Thyroid gland (tissue), 4 donors: ENCODE measurements around the gene ITFG1.
A peak's percentile ranks its signal among the peaks of the same experiment; 100 is the strongest.

ENCODE experiments used
- POLR2A ChIP-seq, 2 donors: fragments of 450-650 bp; IDR thresholded peaks; one replicate each; pipeline ENCODE4 v1.6.1; 2017; ENCODE audit warnings: antibody characterized with exemption in 2 of 2, mild to moderate bottlenecking in 2 of 2, moderate library complexity in 1 of 2
- TF ChIP-seq, protein P1 (sequence below), 6 experiments: fragments of 200-600 bp in 3 of 6; fragments of 450-650 bp in 3 of 6; sonication (generic) in 3 of 6; IDR thresholded peaks; one replicate each; pipeline ENCODE4 v1.5.1; 2016 to 2019; ENCODE audit warnings: antibody characterized with exemption in 6 of 6, mild to moderate bottlenecking in 2 of 6, inconsistent platforms in 1 of 6, moderate library complexity in 1 of 6

DNA sequence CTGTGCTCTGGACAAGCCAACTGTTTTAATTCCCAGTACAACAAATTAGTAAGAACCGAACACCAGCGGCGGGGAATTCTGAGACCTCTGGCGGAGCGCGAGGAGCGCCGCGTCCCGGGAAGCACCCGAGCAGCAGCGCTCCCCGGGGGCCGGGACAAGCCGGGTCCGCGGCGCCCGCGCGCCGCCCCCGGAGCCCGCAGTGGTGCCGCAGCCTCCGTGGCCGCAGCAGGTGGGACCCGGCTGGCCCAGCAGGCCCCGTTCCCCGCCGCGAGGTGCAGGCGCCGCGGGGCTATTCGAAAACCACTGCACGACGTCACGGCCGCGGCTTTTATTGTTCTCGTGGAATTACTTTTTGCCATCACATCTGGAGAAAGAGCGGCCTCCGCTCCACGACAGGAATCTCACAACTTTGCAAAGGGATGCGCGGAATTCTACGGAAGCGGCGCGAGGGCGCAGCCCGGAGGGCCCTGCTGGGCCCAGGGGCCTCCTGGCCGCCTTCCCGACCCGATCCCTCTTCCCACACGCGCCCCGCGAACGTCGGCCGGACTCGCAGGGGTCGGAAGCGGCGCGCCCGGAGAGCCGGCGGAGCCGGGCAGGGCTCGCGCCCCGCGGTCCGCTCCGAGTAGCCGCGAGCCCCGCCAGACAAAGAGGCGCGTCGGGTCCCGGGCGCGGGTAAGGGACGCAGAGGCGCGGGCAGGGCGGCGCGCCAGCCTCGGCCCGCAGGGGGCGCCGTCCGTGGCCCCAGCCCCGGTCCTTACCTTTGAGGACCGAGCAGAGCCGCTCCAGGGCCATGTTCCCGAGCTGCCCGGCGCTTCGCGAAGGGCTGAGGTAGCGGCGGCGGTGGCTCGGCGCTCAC lies 317.8 kb downstream of the ITFG1 start:
- TF ChIP-seq, protein P1, sequence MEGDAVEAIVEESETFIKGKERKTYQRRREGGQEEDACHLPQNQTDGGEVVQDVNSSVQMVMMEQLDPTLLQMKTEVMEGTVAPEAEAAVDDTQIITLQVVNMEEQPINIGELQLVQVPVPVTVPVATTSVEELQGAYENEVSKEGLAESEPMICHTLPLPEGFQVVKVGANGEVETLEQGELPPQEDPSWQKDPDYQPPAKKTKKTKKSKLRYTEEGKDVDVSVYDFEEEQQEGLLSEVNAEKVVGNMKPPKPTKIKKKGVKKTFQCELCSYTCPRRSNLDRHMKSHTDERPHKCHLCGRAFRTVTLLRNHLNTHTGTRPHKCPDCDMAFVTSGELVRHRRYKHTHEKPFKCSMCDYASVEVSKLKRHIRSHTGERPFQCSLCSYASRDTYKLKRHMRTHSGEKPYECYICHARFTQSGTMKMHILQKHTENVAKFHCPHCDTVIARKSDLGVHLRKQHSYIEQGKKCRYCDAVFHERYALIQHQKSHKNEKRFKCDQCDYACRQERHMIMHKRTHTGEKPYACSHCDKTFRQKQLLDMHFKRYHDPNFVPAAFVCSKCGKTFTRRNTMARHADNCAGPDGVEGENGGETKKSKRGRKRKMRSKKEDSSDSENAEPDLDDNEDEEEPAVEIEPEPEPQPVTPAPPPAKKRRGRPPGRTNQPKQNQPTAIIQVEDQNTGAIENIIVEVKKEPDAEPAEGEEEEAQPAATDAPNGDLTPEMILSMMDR (IDR thresholded peaks at IDR 0.05), result peak in 4 of 6 experiments; percentile 33 to 72 (median 54)
- TF ChIP-seq POLR2A (IDR thresholded peaks at IDR 0.05), result no peak
